ENCODE measurements around the gene SIL1.
"Not testable (repeated sequence)": the region's sequence is repeated elsewhere in the genome, so short reads cannot be mapped to it uniquely, and the experiment has no call there.

The SIL1 gene

DNA sequence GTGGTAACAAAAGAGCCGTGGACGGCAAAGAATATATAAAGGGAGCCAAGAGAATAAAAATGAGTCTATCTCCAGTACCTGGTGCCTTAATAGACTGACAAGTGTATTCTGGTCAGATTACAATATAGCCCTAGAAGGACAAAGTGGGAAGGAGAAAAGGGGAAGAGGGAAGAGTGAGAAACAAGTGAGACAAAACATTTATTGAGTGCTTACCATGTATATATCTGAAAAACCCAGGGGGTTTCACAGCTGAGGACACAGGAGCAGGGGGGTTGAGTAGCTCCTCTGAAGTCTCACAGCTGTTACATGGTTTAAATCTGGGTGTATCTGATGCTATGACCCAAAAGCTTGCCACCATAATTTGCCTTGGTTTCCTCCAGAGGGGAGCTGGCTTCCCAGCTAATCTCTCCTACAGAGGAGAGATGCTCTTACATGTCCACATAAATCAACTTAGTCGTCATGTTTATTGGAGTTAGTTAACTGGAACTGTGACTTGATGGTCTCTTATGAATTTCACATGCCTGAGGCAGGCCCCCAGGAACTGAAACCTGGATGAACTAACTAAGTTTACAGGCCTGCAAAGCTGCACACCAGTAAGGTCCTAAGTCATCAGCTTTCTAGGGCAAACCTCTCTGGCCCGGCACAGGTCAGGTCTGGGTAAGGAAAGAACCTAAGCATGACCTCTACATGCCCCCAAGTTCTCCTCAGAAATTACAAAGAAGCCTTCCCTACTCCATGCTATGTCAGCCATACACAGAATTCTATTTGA lies 15.5 kb downstream of the SIL1 start:
- TF ChIP-seq, protein P1, sequence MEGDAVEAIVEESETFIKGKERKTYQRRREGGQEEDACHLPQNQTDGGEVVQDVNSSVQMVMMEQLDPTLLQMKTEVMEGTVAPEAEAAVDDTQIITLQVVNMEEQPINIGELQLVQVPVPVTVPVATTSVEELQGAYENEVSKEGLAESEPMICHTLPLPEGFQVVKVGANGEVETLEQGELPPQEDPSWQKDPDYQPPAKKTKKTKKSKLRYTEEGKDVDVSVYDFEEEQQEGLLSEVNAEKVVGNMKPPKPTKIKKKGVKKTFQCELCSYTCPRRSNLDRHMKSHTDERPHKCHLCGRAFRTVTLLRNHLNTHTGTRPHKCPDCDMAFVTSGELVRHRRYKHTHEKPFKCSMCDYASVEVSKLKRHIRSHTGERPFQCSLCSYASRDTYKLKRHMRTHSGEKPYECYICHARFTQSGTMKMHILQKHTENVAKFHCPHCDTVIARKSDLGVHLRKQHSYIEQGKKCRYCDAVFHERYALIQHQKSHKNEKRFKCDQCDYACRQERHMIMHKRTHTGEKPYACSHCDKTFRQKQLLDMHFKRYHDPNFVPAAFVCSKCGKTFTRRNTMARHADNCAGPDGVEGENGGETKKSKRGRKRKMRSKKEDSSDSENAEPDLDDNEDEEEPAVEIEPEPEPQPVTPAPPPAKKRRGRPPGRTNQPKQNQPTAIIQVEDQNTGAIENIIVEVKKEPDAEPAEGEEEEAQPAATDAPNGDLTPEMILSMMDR (IDR thresholded peaks at IDR 0.05; ENCODE audit: borderline replicate concordance, control extremely low read depth, extremely low read depth, insufficient read depth, missing control alignments), result no peak
- DNase-seq (ENCODE audit: low spot score), result peak; percentile 31
- in situ Hi-C loops (cut with MboI; ENCODE audit: low sequenced_read_pairs, unreplicated experiment), result no loop called here

DNA sequence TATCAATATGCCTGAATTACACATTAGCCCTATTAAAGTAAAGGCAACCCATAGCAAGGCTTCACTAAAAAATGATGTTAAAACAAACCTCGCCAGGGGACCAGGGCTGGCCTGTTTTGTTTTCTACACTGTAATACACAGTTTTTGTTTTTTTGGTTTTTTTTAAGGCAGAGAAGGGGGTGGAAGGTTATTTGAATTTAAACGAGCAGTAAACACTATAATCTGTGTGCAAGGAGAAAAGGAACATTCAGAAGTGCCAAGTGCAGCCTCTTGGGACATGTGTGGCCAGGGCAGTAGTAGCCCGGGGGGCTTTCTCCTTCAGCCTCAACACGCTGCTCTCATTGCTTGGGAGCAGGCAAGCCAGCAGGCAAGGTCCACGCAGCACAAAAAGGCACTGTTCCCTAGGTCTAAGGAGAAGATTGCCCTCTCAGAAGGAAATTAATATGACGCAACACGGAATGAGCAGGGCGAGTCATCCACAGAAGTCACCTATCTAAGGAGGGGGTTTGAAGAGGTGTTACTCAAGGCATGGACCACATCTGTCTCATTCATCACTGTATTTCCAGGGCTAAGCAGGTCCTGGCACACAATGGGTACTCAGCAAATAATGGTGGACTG lies 16.2 kb downstream of the SIL1 start:
- TF ChIP-seq, protein P1 (IDR thresholded peaks at IDR 0.05; ENCODE audit: borderline replicate concordance, control extremely low read depth, extremely low read depth, insufficient read depth, missing control alignments), result no peak
- in situ Hi-C loops (cut with MboI; ENCODE audit: low sequenced_read_pairs, unreplicated experiment), result no loop called here
- no peak for DNase-seq (ENCODE audit: low spot score)

DNA sequence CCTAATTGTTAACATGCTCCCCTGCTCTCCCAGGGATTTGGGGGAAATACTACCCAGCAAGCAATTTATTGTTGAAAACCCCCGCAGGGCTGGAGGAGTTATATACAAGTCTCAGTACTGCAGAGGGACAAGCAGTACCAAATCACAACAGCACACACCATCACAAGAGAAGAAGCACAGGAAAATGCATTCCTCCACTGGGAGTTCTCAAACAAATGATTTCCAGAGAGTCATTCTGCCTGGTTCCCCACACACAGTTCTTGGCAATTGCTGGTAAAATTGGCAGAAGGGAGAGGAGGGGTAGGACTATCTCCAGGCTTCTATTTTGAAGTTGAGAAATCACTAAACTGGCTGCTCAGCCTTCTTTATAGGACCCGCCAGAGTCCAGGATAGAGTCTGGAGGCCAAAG lies 16.8 kb downstream of the SIL1 start:
- no peak for DNase-seq (ENCODE audit: low spot score)
- TF ChIP-seq, protein P1 (IDR thresholded peaks at IDR 0.05; ENCODE audit: borderline replicate concordance, control extremely low read depth, extremely low read depth, insufficient read depth, missing control alignments), result no peak
- in situ Hi-C loops (cut with MboI; ENCODE audit: low sequenced_read_pairs, unreplicated experiment), result no loop called here

DNA sequence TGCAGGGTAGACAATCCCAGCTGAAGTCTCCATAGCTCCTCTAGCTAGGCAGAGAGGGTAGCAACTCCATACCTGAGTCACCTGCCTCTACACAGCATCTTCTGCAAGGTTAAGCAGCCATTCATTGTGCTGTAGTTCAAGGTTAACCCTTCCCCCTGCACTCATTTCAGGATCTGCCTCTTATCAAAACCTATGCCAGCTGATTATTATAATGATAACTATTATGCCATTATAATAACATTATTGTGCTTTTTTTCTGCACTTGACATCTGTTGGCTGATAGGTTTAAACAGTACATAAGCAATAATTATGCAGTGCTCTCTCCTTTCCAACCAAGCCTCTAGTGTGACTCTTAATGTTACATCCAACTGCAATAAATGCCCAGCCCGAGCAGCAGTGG lies 17.3 kb downstream of the SIL1 start:
- in situ Hi-C loops (cut with MboI; ENCODE audit: low sequenced_read_pairs, unreplicated experiment), result no loop called here
- DNase-seq (ENCODE audit: low spot score), result no peak
- TF ChIP-seq, protein P1 (IDR thresholded peaks at IDR 0.05; ENCODE audit: borderline replicate concordance, control extremely low read depth, extremely low read depth, insufficient read depth, missing control alignments), result no peak

DNA sequence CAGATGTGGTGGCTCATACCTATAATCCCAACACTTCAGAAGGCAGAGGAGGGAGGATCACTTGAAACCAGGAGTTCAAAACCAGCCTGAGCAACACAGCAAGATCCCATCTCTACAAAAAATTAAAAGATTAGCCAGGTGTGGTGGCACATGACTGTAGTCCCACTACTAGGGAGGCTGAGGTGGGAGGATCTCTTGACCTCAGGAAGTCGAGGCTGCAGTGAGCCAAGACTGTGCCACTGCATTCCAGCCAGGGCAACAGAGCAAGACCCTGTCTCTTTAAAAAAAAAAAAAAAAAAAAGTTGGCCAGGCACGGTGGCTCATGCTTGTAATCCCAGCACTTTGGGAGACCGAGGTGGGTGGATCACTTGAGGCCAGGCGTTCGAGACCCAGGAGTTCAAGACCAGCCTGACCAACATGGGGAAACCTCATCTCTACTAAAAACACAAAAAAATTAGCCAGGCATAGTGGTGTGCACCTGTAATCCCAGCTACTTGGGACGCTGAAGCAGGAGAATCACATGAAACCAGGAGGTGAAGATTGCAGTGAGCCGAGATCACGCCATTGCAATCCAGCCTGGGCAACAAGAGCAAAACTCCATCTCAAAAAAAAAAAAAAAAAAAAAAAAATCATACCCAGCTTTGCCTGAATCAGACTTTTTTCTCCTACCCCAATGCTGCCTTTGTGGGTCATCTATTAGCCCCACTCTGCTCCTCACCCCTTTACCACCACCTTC lies 18.2 kb downstream of the SIL1 start:
- DNase-seq (ENCODE audit: low spot score); in situ Hi-C loops (cut with MboI; ENCODE audit: low sequenced_read_pairs, unreplicated experiment): not testable (repeated sequence)

DNA sequence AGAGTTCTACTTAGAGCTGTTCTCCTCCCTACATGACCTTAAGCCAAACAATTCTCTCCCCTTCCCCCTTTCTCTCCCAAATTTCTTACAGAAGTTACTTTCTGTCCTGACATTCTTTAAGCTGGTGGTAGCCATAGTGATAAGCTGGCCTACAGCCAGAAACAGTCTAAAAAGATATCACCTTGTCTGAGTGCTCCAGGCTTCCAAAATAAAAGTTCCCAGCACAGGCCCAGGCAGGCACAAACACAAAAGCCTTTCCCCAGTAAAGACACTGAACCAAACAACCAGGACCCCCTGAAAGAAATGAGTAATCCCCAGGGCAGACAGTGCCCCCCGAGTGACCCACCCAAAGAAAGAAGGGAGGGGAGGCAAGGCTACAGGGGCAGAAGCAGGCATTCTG lies 19.2 kb downstream of the SIL1 start:
- in situ Hi-C loops (cut with MboI; ENCODE audit: low sequenced_read_pairs, unreplicated experiment), result no loop called here
- TF ChIP-seq, protein P1 (IDR thresholded peaks at IDR 0.05; ENCODE audit: borderline replicate concordance, control extremely low read depth, extremely low read depth, insufficient read depth, missing control alignments), result no peak
- no peak for DNase-seq (ENCODE audit: low spot score)

DNA sequence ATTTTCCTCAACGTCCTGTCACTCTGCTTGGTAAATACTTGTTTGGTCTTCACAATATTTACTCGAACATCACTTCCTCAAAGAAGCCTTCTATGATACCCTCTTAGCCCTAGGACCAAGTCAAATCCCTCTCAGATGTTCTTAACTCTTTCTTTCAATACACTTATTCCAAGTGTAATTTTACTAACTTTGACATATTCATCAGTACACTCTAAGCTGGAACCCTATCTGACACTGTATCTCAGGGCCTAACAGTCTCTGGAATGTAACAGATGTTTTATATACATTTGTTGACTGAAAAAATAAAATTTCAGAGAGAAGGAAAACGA lies 19.6 kb downstream of the SIL1 start:
- no peak for DNase-seq (ENCODE audit: low spot score)
- TF ChIP-seq, protein P1 (IDR thresholded peaks at IDR 0.05; ENCODE audit: borderline replicate concordance, control extremely low read depth, extremely low read depth, insufficient read depth, missing control alignments), result no peak
- in situ Hi-C loops (cut with MboI; ENCODE audit: low sequenced_read_pairs, unreplicated experiment), result no loop called here
